Measurements from ENCODE around the gene COPG1. TPM values are rescaled to one million over a fixed set of nuclear protein-coding genes. Genes with fewer than 3 reads are reported as not detected.

The COPG1 gene
- total RNA-seq, 1 experiment from 2014 or later = 225 TPM

- ATAC-seq (no peak), DNase-seq (ENCODE audit: low read depth, low spot score) (no peak)
- intact Hi-C loops (cut with micrococcal nuclease; ENCODE audit: unreplicated experiment) (no loop called here), in situ Hi-C loops (cut with HindIII; ENCODE audit: low pct_unique_long_range_greater_than_20kb, low sequenced_read_pairs) (no loop called here)
- H3K27me3 ChIP-seq (ENCODE audit: control insufficient read depth, insufficient read depth, low read length) = no peaks in the 10 kb centered on the region
- TF ChIP-seq SIN3A (IDR thresholded peaks at IDR 0.05; ENCODE audit: borderline replicate concordance, insufficient read depth, low read depth, low read length) = no peak
- no peak for TF ChIP-seq TCF7L2 (IDR thresholded peaks at IDR 0.05; ENCODE audit: low read depth, low read length)
- TF ChIP-seq POLR2AphosphoS5 (IDR thresholded peaks at IDR 0.05; ENCODE audit: low read depth, low read length) = no peak
- no peak for TF ChIP-seq CTCF (IDR thresholded peaks at IDR 0.05)
- ChIA-PET POLR2A (no interaction called here), CTCF (interaction anchor here (1.0 kb wide), 1 partner anchor 283 kb away, joined by 5 read pairs; no protein-coding TSS in a partner anchor)
- H3K27ac ChIP-seq (ENCODE audit: low read length) = no peak overlapping the region
- BruUV-seq (replicated peaks) = no TSS peak
- peaks cover 13% of the 10 kb centered on the region for H3K4me1 ChIP-seq (ENCODE audit: control insufficient read depth, insufficient read depth, low read length)
- H3K36me3 ChIP-seq (ENCODE audit: control insufficient read depth, insufficient read depth, low read length) = peaks cover 14% of the 10 kb centered on the region
- no peak overlapping the region for H3K4me3 ChIP-seq (ENCODE audit: low read depth in 2 of 2, low read length in 2 of 2)
- H3K9me3 ChIP-seq (ENCODE audit: control insufficient read depth, insufficient read depth, low read depth, low read length) = no peaks in the 10 kb centered on the region
Measured at GRCh38 chr3:129252748-129253147, 3.3 kb downstream of the COPG1 start.

- H3K27me3 ChIP-seq (ENCODE audit: control insufficient read depth, insufficient read depth, low read length) = no peaks in the 10 kb centered on the region
- intact Hi-C loops (cut with micrococcal nuclease; ENCODE audit: unreplicated experiment) (no loop called here), in situ Hi-C loops (cut with HindIII; ENCODE audit: low pct_unique_long_range_greater_than_20kb, low sequenced_read_pairs) (no loop called here)
- ChIA-PET CTCF (interaction anchor here (0.7 kb wide), 1 partner anchor 630 kb away, joined by 3 read pairs; no protein-coding TSS in a partner anchor), POLR2A (no interaction called here)
- DNase-seq (ENCODE audit: low read depth, low spot score) (no peak), ATAC-seq (no peak)
- no peak overlapping the region for H3K27ac ChIP-seq (ENCODE audit: low read length)
- TSS peak; percentile 5 for BruUV-seq (replicated peaks)
- no peaks in the 10 kb centered on the region for H3K9me3 ChIP-seq (ENCODE audit: control insufficient read depth, insufficient read depth, low read depth, low read length)
- H3K4me1 ChIP-seq (ENCODE audit: control insufficient read depth, insufficient read depth, low read length) = peaks cover 6% of the 10 kb centered on the region
- peaks cover 23% of the 10 kb centered on the region for H3K36me3 ChIP-seq (ENCODE audit: control insufficient read depth, insufficient read depth, low read length)
- no peak overlapping the region for H3K4me3 ChIP-seq (ENCODE audit: low read depth in 2 of 2, low read length in 2 of 2)
- TF ChIP-seq TCF7L2 (IDR thresholded peaks at IDR 0.05; ENCODE audit: low read depth, low read length) (no peak), CTCF (IDR thresholded peaks at IDR 0.05) (no peak), REST (IDR thresholded peaks at IDR 0.05; ENCODE audit: insufficient read depth in 1 of 2, low read depth in 2 of 2, low read length in 1 of 2) (no peak), SIN3A (IDR thresholded peaks at IDR 0.05; ENCODE audit: borderline replicate concordance, insufficient read depth, low read depth, low read length) (no peak), POLR2AphosphoS5 (IDR thresholded peaks at IDR 0.05; ENCODE audit: low read depth, low read length) (no peak)
Measured at GRCh38 chr3:129254536-129255230, 5.3 kb downstream of the COPG1 start.

Data from Panc1 (cell line).